GM23338 (cell line): Measurements from ENCODE around the gene C15orf40. TPM values are rescaled to one million over a fixed set of nuclear protein-coding genes. Genes with fewer than 3 reads are reported as not detected.

ENCODE experiments used
- ATAC-seq: fragments of 200-7000 bp; cut with Tn5 transposase; 3 replicates; pipeline ENCODE4 v1.9.1; 2020
- DNase-seq: peaks from one replicate; pipeline ENCODE4 v3.0.0-alpha.2; 2015; ENCODE audit warnings: low spot score
- H2AFZ ChIP-seq: fragments of 200-600 bp; sonication (generic); 2 replicates; pipeline ENCODE4 v1.8.0; 2016; ENCODE audit warnings: antibody characterized with exemption, mild to moderate bottlenecking, moderate library complexity
- H3F3A ChIP-seq: fragments of 200-600 bp; sonication (generic); replicated peaks from 2 replicates; pipeline ENCODE4 v1.8.0; 2017; ENCODE audit warnings: antibody characterized with exemption, mixed run types, low read depth
- H3K27ac ChIP-seq: fragments of 200-600 bp; sonication (generic); 2 replicates; pipeline ENCODE4 v1.6.1; 2016; ENCODE audit warnings: low read depth
- H3K27me3 ChIP-seq: fragments of 200-600 bp; sonication (generic); 2 replicates; pipeline ENCODE4 v1.8.0; 2016; ENCODE audit warnings: mild to moderate bottlenecking, mixed run types, moderate library complexity; ENCODE audit not compliant: insufficient read depth
- H3K36me3 ChIP-seq: fragments of 200-600 bp; sonication (generic); 2 replicates; pipeline ENCODE4 v1.8.0; 2016; ENCODE audit warnings: mild to moderate bottlenecking; ENCODE audit not compliant: insufficient read depth
- H3K4me1 ChIP-seq: fragments of 200-600 bp; sonication (generic); 2 replicates; pipeline ENCODE4 v1.8.0; 2016; ENCODE audit warnings: mild to moderate bottlenecking, moderate library complexity; ENCODE audit not compliant: insufficient read depth
- H3K4me2 ChIP-seq: fragments of 200-600 bp; sonication (generic); 2 replicates; pipeline ENCODE4 v1.7.1; 2017; ENCODE audit warnings: mixed run types
- H3K4me3 ChIP-seq: fragments of 200-600 bp; sonication (generic); 2 replicates; pipeline ENCODE4 v1.6.1; 2016; ENCODE audit warnings: mixed run types
- H3K79me2 ChIP-seq: fragments of 200-600 bp; sonication (generic); replicated peaks from 2 replicates; pipeline ENCODE4 v1.8.0; 2017; ENCODE audit warnings: mild to moderate bottlenecking; ENCODE audit not compliant: insufficient read depth
- H3K9me2 ChIP-seq: fragments of 200-600 bp; sonication (generic); 2 replicates; pipeline ENCODE4 v1.8.0; 2017; ENCODE audit not compliant: insufficient read depth
- H4K20me1 ChIP-seq: fragments of 200-600 bp; sonication (generic); replicated peaks from 2 replicates; pipeline ENCODE4 v1.8.0; 2017; ENCODE audit warnings: mild to moderate bottlenecking; ENCODE audit not compliant: insufficient read depth
- H3K27ac Mint-ChIP-seq: 2 replicates; pipeline ENCODE4 v1.8.0; 2020; ENCODE audit warnings: inconsistent platforms, mild to moderate bottlenecking, moderate library complexity, mixed read lengths
- H3K27me3 Mint-ChIP-seq: 3 replicates; pipeline ENCODE4 v1.8.0; 2022; ENCODE audit warnings: low read depth, mild to moderate bottlenecking, moderate library complexity, mixed read lengths, inconsistent platforms; ENCODE audit not compliant: insufficient read depth, poor library complexity
- H3K36me3 Mint-ChIP-seq: 3 replicates; pipeline ENCODE4 v1.8.0; 2021; ENCODE audit warnings: low read depth, mild to moderate bottlenecking, inconsistent platforms, moderate library complexity, mixed read lengths
- H3K4me1 Mint-ChIP-seq: 3 replicates; pipeline ENCODE4 v1.8.0; 2020; ENCODE audit warnings: mild to moderate bottlenecking, inconsistent platforms, mixed read lengths
- H3K4me3 Mint-ChIP-seq: 3 replicates; pipeline ENCODE4 v1.8.0; 2021; ENCODE audit warnings: moderate library complexity, mild to moderate bottlenecking, inconsistent platforms, mixed read lengths
- H3K9me3 Mint-ChIP-seq: 3 replicates; pipeline ENCODE4 v1.8.0; 2020; ENCODE audit warnings: moderate library complexity, mild to moderate bottlenecking, inconsistent platforms, mixed read lengths
- EZH2 ChIP-seq: fragments of 200-600 bp; sonication (generic); IDR thresholded peaks from one replicate; pipeline ENCODE4 v1.8.0; 2017; ENCODE audit warnings: antibody characterized with exemption, mild to moderate bottlenecking, low read depth; ENCODE audit not compliant: unreplicated experiment
- EZH2phosphoT487 ChIP-seq: fragments of 200-600 bp; sonication (generic); IDR thresholded peaks from one replicate; pipeline ENCODE4 v1.8.1; 2018; ENCODE audit warnings: antibody characterized with exemption; ENCODE audit not compliant: unreplicated experiment
- JUNB ChIP-seq: IDR thresholded peaks from one replicate; pipeline ENCODE4 v1.6.1; 2016; ENCODE audit warnings: antibody characterized with exemption; ENCODE audit not compliant: unreplicated experiment
- NANOG ChIP-seq: IDR thresholded peaks from 2 replicates; pipeline ENCODE4 v1.6.1; 2016; ENCODE audit warnings: antibody characterized with exemption, borderline replicate concordance
- POLR2AphosphoS5 ChIP-seq: IDR thresholded peaks from 2 replicates; pipeline ENCODE4 v1.6.1; 2016; ENCODE audit warnings: antibody characterized with exemption, low read depth
- STAT1 ChIP-seq: IDR thresholded peaks from one replicate; pipeline ENCODE4 v1.6.1; 2016; ENCODE audit warnings: antibody characterized with exemption; ENCODE audit not compliant: unreplicated experiment
- ZNF114 ChIP-seq: fragments of 250-450 bp; sonication (Bioruptor Pico); IDR thresholded peaks from 2 replicates; pipeline ENCODE4 v1.5.0; 2020; ENCODE audit warnings: mild to moderate bottlenecking, moderate library complexity
- ZNF331 ChIP-seq: fragments of 250-450 bp; sonication (Bioruptor Pico); IDR thresholded peaks from 2 replicates; pipeline ENCODE4 v1.5.0; 2020; ENCODE audit warnings: low read depth, mild to moderate bottlenecking, moderate library complexity
- polyA plus RNA-seq: library from polyadenylated mRNA; unstranded; fragments of >200 nt; fragmentation: Nextera tagmentation; extraction: Ambion mirVana; gene quantifications from 2 replicates; pipeline ENCODE4 v1.2.1, GENCODE V29; 2016
- total RNA-seq: library from RNA; depleted of rRNA; stranded (reverse); fragments of >200 nt; shearing (Covaris generic); gene quantifications from 2 replicates; pipeline ENCODE4 v1.2.3, GENCODE V29; 2014
- TF ChIP-seq, protein P1 (sequence below): fragments of 250-450 bp; sonication (Bioruptor Pico); IDR thresholded peaks from 2 replicates; pipeline ENCODE4 v1.5.0; 2020; ENCODE audit warnings: mild to moderate bottlenecking, moderate library complexity
- TF ChIP-seq, protein P2 (sequence below), 2 experiments: fragments of 200-600 bp in 1 of 2; sonication (generic) in 1 of 2; conservative IDR thresholded peaks; 2 replicates each; pipeline versions ENCODE4 v1.5.1 to v1.6.1; 2016 to 2017; ENCODE audit warnings: antibody characterized with exemption in 2 of 2, low read depth in 2 of 2, mild to moderate bottlenecking in 2 of 2, moderate library complexity in 1 of 2
- TF ChIP-seq, protein P3 (sequence below): IDR thresholded peaks from one replicate; pipeline ENCODE4 v1.6.1; 2018; ENCODE audit warnings: antibody characterized with exemption; ENCODE audit not compliant: unreplicated experiment
- TF ChIP-seq, protein P4 (sequence below): IDR thresholded peaks from 2 replicates; pipeline ENCODE4 v1.6.1; 2016; ENCODE audit warnings: antibody characterized with exemption

The C15orf40 gene
- total and polyA plus RNA-seq, 2 experiments from 2014 or later: 7.3 to 26.3 TPM

DNA sequence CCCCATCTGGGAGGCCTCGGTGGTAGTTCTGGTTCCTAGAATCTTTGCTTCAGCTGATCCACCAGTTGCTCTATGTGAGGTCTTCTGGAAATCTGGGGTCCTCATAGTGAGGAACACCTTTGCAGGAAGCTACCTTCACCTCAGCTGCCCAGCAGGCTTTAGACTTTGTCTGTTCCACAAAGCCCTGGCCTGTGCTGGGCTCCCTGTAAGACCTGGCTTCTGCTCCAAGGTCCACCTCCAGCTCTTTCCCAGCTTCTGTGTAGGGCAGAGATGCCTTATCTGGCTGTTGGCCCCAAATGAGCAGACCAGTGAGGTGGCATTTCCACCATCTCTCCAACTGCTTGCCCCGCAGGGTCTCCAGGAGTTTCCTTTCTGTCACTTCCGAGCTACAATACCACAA is 50.7 kb downstream of the C15orf40 start (continued):
- TF ChIP-seq, protein P1, sequence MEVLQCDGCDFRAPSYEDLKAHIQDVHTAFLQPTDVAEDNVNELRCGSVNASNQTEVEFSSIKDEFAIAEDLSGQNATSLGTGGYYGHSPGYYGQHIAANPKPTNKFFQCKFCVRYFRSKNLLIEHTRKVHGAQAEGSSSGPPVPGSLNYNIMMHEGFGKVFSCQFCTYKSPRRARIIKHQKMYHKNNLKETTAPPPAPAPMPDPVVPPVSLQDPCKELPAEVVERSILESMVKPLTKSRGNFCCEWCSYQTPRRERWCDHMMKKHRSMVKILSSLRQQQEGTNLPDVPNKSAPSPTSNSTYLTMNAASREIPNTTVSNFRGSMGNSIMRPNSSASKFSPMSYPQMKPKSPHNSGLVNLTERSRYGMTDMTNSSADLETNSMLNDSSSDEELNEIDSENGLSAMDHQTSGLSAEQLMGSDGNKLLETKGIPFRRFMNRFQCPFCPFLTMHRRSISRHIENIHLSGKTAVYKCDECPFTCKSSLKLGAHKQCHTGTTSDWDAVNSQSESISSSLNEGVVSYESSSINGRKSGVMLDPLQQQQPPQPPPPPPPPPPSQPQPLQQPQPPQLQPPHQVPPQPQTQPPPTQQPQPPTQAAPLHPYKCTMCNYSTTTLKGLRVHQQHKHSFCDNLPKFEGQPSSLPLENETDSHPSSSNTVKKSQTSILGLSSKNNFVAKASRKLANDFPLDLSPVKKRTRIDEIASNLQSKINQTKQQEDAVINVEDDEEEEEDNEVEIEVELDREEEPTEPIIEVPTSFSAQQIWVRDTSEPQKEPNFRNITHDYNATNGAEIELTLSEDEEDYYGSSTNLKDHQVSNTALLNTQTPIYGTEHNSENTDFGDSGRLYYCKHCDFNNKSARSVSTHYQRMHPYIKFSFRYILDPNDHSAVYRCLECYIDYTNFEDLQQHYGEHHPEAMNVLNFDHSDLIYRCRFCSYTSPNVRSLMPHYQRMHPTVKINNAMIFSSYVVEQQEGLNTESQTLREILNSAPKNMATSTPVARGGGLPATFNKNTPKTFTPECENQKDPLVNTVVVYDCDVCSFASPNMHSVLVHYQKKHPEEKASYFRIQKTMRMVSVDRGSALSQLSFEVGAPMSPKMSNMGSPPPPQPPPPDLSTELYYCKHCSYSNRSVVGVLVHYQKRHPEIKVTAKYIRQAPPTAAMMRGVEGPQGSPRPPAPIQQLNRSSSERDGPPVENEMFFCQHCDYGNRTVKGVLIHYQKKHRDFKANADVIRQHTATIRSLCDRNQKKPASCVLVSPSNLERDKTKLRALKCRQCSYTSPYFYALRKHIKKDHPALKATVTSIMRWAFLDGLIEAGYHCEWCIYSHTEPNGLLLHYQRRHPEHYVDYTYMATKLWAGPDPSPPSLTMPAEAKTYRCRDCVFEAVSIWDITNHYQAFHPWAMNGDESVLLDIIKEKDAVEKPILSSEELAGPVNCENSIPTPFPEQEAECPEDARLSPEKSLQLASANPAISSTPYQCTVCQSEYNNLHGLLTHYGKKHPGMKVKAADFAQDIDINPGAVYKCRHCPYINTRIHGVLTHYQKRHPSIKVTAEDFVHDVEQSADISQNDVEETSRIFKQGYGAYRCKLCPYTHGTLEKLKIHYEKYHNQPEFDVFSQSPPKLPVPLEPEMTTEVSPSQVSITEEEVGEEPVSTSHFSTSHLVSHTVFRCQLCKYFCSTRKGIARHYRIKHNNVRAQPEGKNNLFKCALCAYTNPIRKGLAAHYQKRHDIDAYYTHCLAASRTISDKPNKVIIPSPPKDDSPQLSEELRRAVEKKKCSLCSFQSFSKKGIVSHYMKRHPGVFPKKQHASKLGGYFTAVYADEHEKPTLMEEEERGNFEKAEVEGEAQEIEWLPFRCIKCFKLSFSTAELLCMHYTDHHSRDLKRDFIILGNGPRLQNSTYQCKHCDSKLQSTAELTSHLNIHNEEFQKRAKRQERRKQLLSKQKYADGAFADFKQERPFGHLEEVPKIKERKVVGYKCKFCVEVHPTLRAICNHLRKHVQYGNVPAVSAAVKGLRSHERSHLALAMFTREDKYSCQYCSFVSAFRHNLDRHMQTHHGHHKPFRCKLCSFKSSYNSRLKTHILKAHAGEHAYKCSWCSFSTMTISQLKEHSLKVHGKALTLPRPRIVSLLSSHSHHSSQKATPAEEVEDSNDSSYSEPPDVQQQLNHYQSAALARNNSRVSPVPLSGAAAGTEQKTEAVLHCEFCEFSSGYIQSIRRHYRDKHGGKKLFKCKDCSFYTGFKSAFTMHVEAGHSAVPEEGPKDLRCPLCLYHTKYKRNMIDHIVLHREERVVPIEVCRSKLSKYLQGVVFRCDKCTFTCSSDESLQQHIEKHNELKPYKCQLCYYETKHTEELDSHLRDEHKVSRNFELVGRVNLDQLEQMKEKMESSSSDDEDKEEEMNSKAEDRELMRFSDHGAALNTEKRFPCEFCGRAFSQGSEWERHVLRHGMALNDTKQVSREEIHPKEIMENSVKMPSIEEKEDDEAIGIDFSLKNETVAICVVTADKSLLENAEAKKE: no peak
- TF ChIP-seq, protein P2, sequence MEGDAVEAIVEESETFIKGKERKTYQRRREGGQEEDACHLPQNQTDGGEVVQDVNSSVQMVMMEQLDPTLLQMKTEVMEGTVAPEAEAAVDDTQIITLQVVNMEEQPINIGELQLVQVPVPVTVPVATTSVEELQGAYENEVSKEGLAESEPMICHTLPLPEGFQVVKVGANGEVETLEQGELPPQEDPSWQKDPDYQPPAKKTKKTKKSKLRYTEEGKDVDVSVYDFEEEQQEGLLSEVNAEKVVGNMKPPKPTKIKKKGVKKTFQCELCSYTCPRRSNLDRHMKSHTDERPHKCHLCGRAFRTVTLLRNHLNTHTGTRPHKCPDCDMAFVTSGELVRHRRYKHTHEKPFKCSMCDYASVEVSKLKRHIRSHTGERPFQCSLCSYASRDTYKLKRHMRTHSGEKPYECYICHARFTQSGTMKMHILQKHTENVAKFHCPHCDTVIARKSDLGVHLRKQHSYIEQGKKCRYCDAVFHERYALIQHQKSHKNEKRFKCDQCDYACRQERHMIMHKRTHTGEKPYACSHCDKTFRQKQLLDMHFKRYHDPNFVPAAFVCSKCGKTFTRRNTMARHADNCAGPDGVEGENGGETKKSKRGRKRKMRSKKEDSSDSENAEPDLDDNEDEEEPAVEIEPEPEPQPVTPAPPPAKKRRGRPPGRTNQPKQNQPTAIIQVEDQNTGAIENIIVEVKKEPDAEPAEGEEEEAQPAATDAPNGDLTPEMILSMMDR (conservative IDR thresholded peaks at IDR 0.05; ENCODE audit: low read depth in 2 of 2): no peak
- TF ChIP-seq STAT1 (no peak), JUNB (no peak), EZH2phosphoT487 (no peak), NANOG (no peak), EZH2 (no peak)

DNA sequence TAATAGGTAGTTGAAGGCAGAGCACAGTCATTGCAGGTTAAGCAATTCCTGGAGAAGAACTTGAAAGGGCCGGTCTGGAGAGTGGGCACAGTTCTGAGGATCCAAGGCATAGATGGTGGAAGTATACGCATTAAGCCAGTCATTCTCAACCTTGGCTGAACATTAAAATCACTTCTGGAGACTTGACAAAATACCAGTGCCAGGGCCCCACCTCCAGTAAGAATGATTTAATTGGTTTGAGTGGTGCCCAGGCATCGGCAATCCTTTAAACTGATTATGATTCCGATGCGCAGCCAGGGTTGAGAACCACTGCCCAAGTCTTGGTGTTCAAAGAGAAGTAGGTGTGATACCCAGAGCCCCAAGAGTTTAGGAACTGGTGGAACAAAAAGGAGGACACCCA is 52.0 kb downstream of the C15orf40 start:
- no peak overlapping the region for H3K4me3 Mint-ChIP-seq
- TF ChIP-seq ZNF114: no peak
- TF ChIP-seq, protein P3, sequence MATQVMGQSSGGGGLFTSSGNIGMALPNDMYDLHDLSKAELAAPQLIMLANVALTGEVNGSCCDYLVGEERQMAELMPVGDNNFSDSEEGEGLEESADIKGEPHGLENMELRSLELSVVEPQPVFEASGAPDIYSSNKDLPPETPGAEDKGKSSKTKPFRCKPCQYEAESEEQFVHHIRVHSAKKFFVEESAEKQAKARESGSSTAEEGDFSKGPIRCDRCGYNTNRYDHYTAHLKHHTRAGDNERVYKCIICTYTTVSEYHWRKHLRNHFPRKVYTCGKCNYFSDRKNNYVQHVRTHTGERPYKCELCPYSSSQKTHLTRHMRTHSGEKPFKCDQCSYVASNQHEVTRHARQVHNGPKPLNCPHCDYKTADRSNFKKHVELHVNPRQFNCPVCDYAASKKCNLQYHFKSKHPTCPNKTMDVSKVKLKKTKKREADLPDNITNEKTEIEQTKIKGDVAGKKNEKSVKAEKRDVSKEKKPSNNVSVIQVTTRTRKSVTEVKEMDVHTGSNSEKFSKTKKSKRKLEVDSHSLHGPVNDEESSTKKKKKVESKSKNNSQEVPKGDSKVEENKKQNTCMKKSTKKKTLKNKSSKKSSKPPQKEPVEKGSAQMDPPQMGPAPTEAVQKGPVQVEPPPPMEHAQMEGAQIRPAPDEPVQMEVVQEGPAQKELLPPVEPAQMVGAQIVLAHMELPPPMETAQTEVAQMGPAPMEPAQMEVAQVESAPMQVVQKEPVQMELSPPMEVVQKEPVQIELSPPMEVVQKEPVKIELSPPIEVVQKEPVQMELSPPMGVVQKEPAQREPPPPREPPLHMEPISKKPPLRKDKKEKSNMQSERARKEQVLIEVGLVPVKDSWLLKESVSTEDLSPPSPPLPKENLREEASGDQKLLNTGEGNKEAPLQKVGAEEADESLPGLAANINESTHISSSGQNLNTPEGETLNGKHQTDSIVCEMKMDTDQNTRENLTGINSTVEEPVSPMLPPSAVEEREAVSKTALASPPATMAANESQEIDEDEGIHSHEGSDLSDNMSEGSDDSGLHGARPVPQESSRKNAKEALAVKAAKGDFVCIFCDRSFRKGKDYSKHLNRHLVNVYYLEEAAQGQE: no peak
- TF ChIP-seq STAT1: no peak
- TF ChIP-seq ZNF331 (CRISPR knock-in tag): no peak
- TF ChIP-seq POLR2AphosphoS5: no peak
- no peak for TF ChIP-seq EZH2
- no peak for TF ChIP-seq JUNB
- no peak for TF ChIP-seq EZH2phosphoT487
- TF ChIP-seq, protein P4, sequence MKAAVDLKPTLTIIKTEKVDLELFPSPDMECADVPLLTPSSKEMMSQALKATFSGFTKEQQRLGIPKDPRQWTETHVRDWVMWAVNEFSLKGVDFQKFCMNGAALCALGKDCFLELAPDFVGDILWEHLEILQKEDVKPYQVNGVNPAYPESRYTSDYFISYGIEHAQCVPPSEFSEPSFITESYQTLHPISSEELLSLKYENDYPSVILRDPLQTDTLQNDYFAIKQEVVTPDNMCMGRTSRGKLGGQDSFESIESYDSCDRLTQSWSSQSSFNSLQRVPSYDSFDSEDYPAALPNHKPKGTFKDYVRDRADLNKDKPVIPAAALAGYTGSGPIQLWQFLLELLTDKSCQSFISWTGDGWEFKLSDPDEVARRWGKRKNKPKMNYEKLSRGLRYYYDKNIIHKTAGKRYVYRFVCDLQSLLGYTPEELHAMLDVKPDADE: no peak

More for the DNA sequence above, 52.0 kb downstream of the C15orf40 start:
- peaks cover 6% of the 10 kb centered on the region for H3K27me3 Mint-ChIP-seq
- no peaks in the 10 kb centered on the region for H3K9me3 Mint-ChIP-seq
- no peak overlapping the region for H2AFZ ChIP-seq
- no peaks in the 10 kb centered on the region for H3K27me3 ChIP-seq
- DNase-seq: no peak
- no peak overlapping the region for H3K4me3 ChIP-seq
- no peak overlapping the region for H3K27ac Mint-ChIP-seq
- H3K9me2 ChIP-seq: no peaks in the 10 kb centered on the region
- H3K27ac ChIP-seq: no peak overlapping the region
- no peak overlapping the region for H3K4me2 ChIP-seq
- H3K79me2 ChIP-seq: no peaks in the 10 kb centered on the region
- ATAC-seq: no peak
- no peaks in the 10 kb centered on the region for H4K20me1 ChIP-seq
- H3K4me1 ChIP-seq: peaks cover 11% of the 10 kb centered on the region
- H3K36me3 Mint-ChIP-seq: no peaks in the 10 kb centered on the region
- no peaks in the 10 kb centered on the region for H3K36me3 ChIP-seq
- H3K4me1 Mint-ChIP-seq: peaks cover 18% of the 10 kb centered on the region
- H3F3A ChIP-seq: no peaks in the 10 kb centered on the region
